Measurements from ENCODE around the gene DPH1.
A peak's percentile ranks its signal among the peaks of the same experiment; 100 is the strongest.
"Not testable (repeated sequence)": the region's sequence is repeated elsewhere in the genome, so short reads cannot be mapped to it uniquely, and the experiment has no call there.

Gene DPH1

DNA sequence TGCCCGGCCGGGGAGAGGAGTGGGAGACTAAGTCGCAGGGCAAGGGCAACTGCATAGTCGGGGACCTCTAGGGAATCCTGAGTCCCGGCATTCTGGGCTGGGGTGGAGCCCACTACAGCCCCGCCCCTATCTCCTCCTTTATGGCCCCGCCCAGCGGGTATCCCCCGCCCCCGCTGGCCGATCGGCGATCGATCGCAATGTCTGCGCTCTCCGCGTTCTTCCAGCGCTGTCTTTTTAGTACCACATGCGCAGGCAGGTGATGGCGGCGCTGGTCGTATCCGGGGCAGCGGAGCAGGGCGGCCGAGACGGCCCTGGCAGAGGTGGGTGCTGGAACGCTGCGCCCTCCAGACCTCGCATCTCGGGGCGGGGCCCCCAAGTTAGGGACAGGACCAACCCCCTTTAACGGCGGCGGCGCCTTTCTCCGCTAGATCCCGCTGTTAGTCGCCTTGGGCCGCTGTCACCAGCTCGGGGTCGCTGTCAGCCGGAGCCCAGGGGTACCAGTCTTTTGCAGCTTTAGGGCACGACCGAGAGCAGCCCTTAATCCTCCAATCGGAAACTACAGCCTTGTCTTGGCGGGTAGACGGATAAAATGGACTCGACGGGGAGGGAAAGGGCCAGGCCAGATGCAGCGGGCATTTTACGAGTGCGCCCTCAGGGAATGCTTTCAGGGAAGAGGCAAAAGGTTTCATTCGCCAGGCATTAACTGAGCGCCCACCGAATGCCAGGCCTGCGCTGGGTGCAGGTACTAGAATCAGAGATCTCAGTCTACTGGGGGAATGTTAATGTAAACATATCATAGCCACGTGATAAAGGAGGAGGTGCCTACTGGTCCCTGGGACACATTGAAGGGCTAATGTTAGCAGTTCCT is at the start of gene DPH1:
Gene DPH1 (plus strand): TSS at position 243 of the 868 bp plus-strand sequence. CDS start 17 bp downstream, at position 260.
- no peak for DNase-seq (ENCODE audit: low read depth)

DNA sequence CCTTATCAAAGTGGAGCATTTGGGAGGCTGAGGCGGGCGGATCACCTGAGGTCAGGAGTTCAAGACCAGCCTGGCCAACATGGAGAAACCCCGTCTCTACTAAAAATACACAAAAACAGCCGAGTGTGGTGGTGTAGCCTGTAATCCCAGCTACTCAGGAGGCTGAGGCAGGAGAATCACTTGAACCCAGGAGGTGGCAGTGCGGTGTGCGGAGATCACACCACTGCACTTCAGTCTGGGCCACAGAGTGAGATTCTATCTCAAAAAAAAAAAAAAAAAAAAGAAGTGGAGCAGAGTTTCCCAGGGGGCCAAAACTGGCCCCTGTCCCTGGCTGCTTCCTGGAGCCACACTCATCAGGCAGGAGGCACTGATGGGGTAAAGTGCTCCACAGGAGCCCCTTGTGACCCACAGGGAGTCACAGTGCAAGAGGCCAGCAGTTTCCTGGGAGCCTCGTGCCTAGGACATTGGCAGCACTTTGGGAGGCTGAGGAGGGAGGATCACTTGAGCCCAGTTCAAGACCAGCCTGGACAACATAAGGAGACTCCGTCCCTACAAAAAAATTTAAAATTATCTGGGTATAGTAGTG is 49.2 kb upstream of the DPH1 start:
- DNase-seq (ENCODE audit: low read depth): no peak

GRCh38 chr17:1982793-1983366 is 47.1 kb upstream of the DPH1 start:
- not testable (repeated sequence) for DNase-seq (ENCODE audit: low read depth)

- DNase-seq (ENCODE audit: low read depth): no peak
Measured at GRCh38 chr17:1985093-1985492, 44.9 kb upstream of the DPH1 start.

- no peak for DNase-seq (ENCODE audit: low read depth)
Measured at GRCh38 chr17:1985686-1986085, 44.3 kb upstream of the DPH1 start.

DNA sequence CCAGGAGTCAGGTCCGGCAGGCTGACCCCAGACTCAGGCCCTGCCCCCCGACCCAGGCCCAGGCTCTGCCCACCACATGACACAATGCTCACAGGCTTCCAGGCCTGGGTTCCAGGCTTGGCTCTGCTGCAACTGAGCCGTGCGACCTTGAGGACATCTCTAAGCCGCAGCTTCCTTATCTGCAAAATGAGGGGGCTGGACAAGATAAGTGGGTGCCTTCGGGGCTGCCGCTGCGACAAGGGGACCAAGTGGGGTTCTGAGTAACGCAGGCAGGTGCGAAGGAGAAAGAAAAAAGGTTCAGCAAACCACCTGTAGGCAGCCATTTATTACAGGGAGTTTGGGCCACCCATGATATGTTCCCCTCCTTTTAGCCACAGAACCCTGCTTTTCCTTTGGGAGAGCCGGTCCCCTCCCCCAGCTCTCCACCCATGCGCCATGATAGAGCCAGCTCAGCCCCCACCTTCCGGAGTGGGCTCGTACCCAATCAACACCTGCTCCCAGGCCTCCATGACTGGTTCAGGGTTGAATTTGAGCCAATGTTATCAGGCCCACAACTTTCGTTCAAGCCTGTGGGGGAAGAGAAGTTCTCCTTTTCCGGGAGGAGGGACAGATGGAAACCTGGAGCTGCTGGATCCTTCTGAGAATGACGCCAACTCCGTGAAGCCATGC is 43.0 kb upstream of the DPH1 start:
- no peak for DNase-seq (ENCODE audit: low read depth)

- peak; percentile 20 for DNase-seq (ENCODE audit: low read depth)
Measured at GRCh38 chr17:1989135-1989534, 40.8 kb upstream of the DPH1 start.

DNA sequence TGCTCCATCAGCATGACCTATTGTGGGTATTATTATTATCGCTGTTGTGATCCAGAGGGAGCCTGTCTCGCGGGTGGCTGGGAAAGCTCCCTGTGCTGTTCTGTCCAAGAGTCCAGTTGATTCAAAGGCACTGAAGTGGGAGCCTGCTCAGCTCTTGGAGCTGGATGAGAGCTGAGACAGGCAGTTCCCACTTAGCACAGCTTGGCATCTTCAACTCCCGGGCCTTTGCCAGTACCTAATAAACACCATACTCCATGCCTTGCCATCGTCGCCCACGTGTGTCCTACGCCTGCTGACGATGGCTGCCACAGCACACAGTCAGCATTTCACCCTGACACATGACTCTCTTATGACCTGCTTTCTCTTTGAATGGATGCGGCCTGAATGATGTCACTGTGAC is 37.4 kb upstream of the DPH1 start:
- no peak for DNase-seq (ENCODE audit: low read depth)

- DNase-seq (ENCODE audit: low read depth): no peak
Measured at GRCh38 chr17:1994707-1995106, 35.2 kb upstream of the DPH1 start.

DNA sequence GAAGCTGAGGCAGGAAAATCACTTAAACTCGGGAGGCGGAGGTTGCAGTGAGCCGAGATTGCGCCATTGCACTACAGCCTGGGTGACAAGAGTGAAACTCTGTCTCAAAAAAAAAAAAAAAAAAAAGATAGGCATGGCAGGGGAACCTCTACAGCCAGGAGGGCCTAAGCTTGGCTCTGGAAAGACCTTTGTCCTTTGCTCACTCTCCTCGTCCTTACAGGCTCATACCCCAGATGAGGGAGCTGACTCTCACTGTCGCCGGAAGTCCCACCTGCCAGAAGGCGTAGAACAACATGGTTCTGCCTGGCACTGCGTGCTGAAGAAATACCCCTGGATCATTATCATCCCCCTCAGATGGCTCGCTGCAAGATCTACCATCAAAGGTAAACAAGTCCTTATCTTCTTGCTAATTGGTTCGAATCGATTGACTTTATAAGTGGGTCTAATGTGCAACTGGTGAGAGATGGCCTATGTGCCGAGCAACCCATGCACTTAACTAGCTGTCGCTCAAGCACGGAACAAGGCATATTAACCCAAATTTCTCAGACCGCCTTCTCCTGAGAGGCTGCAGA is 34.5 kb upstream of the DPH1 start:
- no peak for DNase-seq (ENCODE audit: low read depth)

GRCh38 chr17:1995907-1996799 is 33.8 kb upstream of the DPH1 start:
- DNase-seq (ENCODE audit: low read depth): no peak

DNA sequence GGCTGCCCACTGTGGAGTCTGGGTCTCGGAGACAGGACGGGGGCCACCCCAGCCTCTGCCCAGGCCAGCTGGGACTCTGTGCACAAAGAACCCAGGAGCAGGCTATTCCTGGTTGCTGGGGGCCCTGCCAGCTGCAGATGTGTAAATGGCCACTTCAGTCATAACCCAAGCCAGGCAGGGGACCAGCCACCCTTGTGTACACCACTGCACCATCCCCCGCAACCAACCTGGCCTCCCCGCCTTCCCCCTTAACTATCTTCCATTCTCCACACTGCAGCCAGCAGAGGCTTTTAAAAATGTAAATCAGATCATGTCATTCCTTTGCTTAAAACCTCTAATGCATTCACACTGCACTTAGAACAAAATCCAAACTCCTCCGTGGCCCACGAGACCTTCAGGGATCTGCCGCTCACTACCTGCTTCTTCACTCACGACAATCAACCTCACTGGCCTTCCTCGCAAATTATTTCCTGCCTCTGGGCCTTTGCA is 33.1 kb upstream of the DPH1 start:
- DNase-seq (ENCODE audit: low read depth): no peak

- DNase-seq (ENCODE audit: low read depth): no peak
Measured at GRCh38 chr17:1997289-1997926, 32.5 kb upstream of the DPH1 start.

- DNase-seq (ENCODE audit: low read depth): no peak
Measured at GRCh38 chr17:1997927-1998742, 31.8 kb upstream of the DPH1 start.

DNA sequence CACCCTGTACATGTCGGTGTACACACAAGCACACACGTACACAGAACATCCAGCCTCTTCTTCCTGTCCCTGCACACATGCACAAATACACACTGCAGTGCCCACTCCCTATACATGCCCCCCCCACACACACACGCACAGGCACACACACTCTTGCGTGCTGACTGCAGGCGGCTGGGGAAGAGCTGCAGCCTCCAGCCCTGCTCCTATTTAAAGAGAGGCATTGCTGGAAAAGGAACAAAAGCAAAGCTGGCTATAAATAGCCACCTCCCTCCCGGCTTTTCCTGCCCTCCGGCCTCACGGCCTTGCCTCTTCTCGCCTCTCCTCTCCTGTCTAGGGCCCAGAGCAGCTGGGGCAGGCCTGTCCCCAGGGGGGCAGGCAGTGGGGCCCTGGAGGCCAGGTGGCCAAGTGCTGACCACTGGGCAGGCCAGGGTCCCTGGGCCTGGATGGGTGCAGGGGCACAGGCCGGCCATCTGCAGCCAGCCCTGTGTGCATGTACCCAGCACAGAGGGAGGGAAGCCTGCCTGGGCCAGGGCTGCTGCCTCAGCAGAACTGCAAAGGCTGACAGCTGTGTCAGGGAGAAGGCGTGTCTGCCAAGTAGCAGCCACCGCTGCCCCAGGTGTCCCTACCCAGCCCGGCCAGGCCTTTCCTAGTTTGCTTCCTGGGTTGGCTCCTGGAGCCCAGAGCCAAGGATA is 30.2 kb upstream of the DPH1 start:
- DNase-seq (ENCODE audit: low read depth): no peak

DNA sequence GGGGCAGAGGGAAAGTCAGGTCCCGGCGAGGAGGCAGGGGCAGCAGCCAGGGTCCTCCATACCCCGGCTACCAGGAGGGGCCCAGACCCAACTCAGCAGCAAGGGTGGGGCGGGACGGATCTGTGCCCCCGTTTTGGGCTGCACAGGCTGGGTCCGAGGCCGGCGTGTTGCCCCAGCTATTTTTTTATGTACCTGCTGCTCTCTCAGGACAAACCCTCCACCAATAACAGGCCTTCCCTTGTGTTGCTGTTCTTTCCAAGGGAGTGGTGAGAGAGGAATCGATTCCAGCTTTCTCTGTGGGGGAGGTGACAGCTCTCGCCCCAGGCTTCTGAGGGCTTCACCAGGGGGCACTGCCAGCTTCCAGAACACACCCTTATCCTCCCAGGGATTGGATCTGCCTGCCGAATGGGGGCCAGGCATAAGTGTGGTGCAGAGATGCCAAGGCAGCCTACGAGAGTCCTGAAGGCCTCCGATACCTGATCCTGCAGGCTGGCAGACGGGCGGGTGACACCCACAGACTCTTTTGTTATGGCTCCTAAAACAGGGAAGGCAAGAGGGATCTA is 27.1 kb upstream of the DPH1 start:
- DNase-seq (ENCODE audit: low read depth): no peak

DNA sequence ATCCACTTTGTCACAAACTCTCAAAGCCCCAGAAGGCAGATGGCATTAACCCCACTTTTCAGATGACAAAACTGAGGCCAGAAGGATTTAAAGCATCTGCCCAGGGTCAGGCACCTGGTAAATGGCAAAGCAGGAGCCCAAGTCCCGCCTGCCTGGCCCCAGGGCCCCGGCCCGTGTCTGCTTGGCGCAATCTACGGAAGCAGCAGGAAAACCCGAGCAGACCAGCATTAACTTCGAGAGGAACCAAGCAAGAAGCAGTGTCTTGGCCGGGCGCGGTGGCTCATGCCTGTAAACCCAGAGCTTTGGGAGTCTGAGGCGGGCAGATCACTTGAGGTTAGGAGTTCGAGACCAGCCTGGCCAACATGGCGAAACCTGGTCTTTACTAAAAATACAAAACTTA is 26.4 kb upstream of the DPH1 start:
- DNase-seq (ENCODE audit: low read depth): no peak

GRCh38 chr17:2004435-2004952 is 25.5 kb upstream of the DPH1 start:
- DNase-seq (ENCODE audit: low read depth): no peak

All from non-pigmented ciliary epithelial cell (primary cell).